GM19395 (cell line): ENCODE results near the gene ETFB.

ENCODE experiments used
- ATAC-seq: cut with Tn5 transposase; IDR thresholded peaks from one replicate; pipeline ENCODE4 v1.9.1; 2021; ENCODE audit warnings: mild to moderate bottlenecking, moderate library complexity; ENCODE audit not compliant: unreplicated experiment

The ETFB gene

DNA sequence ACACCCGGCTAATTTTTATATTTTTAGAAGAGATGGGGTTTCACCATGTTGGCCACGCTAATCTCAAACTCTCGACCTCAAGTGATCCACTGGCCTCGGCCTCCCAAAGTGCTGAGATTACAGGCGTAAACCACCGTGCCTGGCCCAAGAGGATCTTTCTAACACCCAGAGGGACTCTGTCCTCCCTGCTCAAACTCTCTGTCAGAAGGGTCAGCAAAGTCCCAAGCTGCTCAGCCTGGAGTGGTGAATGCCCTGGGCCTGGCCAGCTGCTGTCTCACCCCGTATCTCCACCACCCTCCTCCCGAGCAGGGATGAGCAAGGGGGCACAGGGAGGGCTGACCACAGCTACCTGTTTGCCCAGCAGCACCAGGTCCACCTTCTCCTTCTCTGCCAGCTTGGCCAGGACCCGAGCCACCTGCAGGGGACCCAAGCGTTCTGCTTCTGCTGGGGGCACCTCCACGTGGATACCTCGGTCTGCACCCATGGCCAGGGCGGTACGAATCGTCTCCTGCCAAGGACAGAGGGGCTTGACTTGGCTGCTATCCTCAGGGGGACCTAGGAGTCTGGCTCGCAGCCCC is 13.3 kb downstream of the ETFB start:
- no peak for ATAC-seq

DNA sequence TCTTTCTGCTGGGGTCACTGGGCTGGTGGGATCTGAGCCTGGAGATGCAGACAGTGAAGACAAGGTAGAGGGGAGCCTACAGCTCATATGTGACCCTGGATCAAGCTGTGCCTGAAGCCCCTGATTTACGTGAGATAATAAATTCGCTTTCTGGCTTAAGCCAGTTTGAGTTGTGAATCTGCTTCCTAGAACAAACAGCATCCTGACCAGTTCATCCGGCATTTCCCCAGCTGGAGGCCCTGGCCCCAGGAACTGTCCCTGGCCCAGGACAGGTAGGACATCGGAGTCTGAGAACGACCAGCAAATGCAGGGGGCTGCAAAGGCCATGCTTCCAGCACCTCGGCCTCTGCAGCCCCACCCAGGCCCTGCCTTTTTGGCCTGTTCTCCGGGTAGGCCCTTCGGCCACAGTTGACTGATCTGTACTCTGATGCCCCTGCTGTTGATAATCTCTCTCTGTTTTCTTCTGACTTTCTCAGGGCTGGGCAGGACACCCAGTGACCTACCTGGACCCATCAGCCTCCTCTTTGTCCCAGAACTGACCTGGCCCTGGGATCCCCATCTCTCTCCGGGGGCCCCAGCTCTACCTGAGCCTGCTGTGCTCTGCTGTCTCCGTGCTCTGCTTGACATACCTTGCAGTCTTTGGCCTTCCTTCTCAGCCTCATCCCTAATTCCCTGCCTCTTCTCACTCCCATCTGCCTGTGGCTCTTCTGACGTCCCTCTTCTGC is 14.8 kb downstream of the ETFB start:
- no peak for ATAC-seq

DNA sequence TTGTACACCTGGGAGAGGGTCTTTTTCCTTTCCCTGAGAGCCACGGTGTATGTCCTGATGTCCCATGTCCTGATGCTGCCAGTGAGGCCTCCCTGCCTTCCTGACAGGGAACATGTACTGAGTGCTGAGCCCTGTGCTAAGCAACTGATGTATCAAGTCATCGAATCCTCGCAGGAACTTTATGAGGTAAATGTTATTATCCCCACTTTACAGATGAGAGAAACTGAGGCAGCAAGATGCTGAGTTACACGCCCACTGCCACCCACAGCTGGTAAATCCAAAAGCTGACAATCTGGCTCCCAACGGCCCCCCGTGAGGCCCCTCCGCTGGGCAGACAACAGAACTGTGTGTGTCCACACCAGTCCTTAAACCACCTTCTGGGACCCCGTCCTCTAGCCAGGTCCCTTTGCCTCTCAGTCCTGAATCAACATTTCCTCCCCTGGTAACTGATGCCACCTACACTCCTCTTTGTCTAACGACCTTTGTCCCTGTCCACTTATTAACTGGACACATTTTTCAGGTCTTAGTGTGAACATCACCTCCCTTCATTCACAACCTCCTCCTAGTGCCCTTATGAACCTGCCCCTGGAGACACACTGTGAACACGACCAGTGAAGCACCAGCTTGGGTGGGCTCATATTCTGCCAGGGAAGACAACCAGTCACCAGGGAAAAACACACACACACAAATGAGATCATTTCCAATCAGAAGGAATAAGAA is 18.8 kb downstream of the ETFB start:
- ATAC-seq = no peak

DNA sequence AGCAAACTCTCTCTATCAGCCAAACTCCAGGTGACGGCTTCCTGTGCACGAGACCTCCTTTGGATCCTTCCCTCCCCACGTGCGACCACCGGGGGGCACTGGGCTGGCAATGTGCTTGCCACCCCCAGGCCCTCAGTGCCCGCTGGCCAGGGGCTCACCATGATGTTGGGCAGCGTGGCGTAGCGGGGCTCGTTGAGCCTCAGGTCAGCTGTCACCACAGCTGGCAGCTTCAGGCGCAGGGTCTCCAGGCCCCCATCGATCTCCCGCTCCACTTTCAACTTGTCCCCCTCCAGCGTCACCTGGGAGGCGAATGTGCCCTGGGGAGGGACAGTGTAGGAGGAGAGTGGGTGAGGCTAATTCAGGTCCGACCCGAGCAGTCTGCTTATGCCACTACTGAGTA is 19.4 kb downstream of the ETFB start:
- no peak for ATAC-seq

DNA sequence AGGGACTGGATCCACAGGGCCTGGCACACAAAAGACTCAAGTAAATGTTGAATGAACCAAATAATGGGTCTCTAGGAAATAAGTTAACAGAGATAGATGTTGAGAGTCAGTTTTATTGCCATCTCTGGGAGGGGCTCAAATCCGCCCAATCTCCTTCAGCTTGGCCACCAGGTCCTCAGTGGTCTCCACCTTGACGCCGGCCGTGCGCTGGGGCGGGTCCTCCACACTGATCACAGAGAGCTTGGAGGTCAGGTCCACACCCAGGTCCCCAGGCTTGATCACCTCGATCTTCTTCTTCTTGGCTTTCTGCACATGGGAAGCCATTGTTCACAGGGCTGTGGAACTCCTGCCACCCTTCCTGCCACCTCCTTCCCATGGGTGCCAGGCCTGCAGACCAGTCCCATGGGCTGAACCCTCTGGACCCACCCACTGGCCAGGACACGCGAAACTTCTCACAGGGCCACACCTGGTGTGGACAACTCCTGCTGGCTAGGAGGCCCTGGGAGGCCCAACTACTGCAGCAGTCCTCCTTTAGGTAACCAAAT is 21.0 kb downstream of the ETFB start:
- no peak for ATAC-seq

DNA sequence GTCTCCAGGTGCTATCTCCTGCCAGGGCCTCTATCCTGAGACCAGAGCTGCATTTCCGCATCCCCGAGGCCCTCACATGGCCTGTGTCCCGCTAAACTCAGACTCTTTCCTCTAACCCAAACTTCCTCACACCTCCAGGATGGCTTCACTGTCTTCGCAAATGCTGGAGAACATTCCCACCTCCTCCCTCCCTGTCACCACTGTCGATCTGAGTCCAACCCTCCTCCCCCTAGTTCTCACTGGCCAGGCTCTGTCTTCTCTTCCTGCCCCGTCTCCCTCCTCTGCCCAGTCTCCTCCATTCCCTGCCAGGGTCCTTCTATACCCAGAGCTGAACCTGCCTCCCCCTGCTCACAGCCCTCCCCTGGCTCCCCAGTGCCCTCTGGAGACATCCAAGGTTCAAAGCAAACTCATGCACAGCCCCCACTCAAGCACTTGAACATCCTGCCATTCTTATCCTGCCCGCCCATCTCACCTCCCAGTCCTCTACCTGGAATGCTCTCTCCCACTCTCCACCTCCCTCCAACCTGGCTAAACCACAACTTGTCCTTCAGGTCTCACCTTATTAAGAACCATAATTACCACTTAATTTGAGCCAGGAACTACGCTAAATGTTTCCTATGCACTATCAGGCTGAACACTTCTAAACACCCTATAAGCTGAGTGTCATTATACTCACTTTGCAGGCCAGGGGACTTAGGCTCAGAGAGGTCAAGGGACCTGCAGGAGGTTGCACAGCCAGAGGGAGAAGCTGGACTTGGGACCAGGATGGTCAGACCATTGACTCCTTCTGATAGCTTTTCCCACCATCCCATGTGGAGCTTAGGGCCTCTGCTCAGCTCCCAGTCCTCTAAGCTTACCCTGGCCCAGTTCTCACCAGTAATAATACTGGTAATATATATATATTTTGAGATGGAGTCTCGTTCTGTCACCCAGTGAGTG is 23.3 kb downstream of the ETFB start:
- no peak for ATAC-seq

DNA sequence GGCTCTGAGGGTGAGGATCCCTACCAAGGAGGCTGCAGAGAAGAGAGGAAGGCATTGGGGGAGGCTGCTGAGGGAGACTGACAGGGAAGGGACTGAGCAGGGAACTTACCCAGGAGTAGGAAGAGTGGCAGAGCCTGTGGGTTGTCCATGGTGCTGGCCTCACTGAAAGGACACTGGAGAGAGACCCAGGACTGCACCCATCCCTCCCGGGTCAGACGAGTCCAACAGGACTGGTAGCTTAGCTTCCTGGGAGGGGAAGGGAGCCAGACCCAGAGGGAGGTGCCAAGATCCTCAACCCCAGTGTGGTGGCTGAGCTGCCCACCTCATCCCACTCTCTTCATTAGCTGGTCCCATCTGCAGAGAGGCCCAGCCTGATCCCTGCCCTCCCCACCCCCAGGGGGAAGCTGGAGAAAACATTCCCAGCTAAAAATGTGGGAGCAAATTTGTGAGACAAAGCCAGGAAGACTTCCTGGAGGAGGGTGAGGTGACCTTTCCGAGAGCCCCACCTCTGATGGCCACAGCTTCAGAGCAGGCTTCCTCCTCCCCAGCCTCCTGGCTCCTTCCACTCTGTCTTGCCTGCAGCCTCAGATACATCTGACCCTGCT is 24.1 kb downstream of the ETFB start, which contains the start of gene VSIG10L:
TSS of gene VSIG10L (minus strand) at position 164 of the 605 bp plus-strand sequence. CDS start at position 149, 15 bp downstream.
- ATAC-seq = no peak

DNA sequence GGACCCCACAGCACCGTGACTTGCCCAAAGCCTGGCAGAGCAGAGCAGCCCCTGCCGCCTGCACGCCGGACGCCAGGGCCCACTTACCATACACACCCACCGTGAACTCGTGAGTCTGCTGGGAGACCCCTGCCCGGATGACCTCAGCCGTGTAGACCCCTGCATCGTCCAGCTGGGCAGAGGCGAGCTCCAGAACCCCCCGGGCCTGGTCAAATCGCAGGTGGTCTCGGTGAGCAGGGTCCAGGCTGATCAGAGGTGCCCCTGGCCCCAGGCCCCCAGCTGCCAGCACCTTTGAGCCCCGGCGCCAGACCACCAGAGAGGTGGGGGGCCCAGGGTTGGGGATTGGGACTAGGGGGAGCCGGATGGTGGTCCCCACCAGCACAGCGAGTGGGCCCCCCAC is 25.1 kb downstream of the ETFB start:
- no peak for ATAC-seq

DNA sequence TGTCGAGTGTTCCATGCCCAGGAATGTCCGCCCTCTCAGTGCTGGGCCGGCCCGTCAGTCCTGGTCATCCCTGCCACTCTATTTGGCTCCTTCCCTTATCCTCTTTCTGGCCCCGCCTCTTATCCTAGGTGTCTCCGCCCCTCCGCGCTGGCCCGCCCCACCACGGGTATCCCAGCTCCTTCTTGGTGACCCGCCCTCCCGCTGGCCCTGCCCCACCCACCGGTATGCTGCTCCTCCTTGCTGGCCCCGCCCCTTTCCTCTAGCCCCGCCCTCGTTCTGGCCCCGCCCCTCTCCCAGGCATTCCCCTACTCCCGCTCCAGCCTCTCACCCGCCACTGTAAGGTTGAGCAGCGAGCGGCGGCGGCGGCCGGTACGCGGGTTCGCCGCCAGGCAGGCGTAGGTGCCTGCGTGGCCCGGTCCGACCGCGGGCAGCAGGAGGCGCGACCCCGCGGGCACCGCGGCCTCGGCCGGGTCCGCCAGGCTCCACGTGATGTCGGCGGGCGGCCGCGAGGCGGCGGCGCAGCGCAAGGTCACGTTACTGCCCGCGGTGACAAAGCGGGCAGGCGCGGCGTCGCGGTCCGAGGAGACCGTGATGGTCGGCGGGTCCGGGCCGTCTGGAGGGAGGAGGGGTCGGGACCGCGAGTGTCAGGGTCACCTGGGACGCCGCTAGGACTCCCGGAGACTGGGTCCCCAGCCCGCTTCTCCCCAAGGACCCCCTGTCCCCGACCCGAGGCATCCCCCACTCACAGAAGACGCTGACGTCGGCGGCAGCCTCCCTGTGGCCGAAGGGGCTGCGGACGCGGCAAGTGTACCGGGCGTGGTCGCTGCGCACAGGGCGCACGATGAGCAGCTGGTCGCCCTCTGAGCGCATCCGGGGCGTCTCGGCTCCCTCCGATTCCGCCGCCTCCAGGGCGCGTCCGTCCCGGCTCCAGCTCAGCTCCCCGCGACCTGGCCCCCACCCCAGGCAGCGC is 26.2 kb downstream of the ETFB start:
- ATAC-seq = peak; percentile 46

DNA sequence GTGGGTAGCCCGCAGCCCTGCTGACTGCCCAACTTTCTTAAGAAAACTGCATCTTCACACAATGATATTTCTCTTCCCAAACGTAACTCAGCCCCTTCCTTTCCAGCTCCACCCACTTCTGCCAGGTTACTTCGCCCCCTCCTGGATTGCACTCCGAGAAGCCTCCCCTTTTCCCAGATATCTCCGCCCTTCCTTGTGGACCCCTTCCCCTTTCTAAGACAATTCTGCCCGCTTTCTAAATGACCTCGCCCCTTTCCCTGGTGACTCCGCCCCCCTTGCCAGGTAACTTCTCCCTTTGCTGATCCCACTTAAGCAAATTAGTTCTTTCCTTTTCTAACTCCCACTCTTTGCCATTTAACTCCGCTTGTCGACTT is 26.9 kb downstream of the ETFB start:
- ATAC-seq = peak; percentile 3

DNA sequence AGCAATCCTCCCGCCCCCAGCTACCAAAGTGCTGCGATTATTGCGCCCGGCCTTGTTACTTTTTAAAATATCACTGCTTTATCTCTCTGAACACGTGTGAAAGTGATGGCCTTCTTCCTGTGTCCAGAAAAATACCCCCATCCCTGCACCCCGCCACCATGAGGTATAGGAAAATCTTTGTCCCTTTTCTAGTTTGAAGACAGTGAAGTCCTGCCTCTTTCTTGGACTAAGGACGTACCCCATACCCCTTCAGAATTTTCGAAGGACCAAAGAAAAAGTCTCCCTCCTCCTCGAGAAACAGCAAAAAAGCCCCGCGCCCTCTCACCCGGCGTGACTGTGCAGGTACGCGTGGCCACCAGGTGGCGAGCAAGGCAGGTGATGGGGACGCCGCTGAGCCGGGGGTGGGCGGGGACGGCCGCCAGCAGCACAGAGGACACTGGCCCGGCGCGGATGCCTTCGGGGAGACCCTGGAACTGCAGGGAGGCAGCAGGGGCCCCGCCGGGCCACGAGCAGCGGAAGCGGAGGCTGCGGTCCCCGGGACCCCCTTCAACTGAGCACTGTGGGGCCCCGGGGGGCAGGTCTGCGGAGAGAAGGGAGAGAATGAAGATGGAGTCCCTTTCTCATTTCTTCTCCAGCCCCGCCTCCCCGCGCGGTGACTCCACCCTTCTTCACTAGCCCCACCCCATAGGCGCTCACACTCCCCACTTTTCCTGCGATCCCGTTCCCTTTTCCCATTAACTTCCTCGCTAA is 27.4 kb downstream of the ETFB start:
- ATAC-seq = peak; percentile 69

DNA sequence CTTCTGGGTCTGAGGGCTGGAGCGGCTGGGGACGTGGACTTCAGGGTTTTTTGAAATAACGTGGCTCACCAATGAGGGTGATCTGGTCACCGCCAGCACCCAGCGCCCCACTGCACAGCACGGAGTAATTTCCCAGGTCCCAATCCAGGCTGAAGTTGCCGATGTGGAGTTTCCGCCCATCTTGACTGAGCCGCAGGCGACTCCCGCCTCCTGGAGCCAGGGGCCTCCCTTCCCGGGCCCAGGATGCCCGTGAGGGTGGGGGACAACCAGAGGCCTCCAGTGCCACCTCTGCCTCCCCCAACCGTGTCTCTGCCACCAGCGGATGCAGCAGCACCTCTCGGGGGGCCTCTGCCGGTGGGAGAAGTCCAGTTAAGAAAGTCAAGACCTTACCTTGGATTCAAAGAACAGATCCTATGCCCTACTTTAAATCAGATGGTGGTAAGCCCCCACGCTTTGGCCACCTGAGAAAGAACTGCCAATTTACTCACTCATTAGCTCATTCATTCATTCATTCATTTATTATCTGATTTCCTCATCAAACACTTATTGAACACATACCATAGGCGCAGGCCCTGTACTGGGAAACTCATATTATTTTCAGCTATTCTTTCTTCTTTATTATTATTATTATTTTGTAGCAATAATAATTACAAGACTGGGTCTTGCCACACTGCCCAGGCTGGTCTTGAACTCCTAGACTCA is 28.2 kb downstream of the ETFB start:
- ATAC-seq = no peak

DNA sequence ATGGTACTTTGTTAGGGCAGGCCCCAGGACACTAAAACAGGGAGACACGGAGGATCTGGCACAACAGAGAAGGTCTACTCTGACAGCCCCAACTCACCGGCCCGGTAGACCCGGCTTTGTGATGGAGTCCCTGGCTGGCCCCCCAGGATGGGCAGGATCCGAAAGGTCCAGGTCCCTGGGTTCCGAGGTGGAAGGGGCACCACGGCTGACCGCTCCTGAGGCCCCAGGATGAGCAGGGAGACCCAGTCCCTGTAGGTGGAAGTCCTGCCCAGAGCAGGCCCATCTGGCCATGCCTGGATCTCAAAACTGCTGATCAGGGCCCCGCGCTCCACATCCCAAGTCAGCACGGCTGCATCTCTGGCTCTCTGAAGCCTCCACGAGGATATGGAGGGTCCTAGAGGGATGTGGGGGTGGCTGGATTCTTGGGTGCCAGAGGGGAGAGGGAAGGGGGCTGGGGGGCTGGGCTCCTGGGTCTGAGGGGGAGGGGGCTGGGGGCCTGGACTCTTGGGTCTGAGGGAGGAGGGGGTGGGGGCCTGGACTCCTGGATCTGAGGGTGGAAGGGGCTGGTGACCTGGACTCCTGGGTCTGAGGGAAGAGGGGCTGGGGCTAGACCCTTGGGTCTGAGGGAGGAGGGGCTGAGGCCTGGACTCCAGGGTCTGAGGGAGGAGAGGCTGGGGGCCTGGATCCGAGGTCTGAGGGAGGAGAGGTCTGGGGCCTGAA is 28.9 kb downstream of the ETFB start:
- ATAC-seq = no peak

DNA sequence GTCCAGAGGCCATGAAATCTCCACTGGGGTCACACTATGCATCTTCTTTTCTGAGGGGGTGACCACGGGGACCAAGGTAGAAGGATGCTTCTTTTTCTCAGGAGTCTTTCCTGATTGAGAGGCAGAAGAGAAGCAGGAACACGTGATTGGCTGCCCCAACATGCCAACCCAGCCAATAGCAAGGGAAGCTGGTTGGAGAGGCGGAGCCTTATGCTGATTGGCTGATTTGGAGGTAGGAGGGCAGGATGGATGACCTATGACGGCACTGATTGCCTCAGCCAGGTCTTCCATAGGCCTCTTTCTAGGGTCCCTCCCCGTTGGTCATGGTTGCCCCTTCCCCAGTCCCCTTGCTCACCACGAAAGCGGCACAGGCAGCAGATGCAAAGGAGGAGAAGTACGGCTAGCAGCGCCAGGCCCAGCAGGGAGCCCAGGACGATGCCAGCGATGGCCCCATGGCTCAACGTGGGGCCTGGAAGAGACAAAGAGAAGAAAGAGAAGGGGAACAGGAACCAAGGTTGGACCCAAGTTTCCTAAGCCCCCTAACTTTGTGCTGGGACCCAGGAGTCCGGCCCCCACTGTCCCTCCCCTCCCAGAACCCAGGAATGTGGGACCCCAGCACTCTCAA is 32.2 kb downstream of the ETFB start:
- no peak for ATAC-seq

DNA sequence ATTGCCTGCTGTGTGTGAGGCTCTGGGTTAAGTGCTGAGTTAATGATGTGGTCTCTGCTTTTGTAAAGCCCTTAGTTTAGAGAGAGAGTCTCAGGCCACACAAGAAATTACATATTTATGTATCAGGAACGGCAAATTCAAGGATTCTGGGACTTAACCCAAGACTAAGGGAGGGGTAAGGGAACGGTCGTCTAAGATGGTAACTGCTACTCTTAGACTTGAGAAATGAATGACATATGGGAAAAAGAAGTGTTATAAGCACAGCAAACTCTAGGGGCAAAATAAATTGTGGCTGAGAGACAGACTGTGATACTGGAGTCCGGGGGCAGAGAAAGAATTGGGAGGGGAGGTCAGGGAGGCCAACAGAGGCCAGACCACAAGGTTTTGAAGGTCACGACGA is 34.5 kb downstream of the ETFB start:
- no peak for ATAC-seq

DNA sequence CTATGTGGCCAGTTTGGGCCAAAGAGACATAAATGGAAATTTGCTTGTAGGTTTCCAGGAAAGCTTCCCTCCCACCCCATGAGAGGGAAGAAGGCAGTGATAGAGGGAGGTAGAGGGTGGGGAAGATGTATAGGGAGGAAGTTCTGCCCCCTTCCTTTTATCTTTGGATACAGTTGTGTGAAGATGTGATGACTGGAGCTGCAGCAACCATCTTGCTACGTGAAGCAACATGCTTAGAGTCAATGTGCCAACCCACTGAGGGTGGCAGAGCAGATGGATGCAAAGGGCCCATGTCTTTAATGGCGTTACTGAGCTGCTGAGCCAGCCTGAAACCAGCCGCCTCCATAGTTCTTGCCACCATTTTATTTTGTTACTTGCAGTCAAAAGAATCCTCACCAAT is 35.0 kb downstream of the ETFB start:
- no peak for ATAC-seq

DNA sequence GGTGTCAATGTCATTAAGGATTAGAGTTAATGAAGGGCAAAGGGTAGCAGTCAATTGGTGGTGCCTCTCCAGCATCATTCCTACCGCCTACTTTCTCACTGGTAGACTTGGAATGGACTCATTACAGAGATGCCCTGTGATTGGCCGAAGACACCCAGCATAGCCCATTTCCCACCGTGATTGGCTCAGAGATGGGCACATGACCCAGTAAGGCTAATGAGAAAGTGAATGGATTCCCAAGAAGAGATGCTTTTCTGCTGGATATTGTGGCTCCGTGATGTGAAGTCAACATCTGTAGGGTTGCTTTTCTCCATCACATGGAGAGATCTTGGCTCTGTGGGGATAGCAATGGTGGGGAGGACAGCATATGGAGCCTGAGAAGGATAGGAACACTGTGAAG is 35.8 kb downstream of the ETFB start:
- no peak for ATAC-seq
